B cell (primary cell): Measurements from ENCODE around the gene NCOA7.

Source experiments
- CTCF ChIP-seq: fragments of 200-600 bp; IDR thresholded peaks from one replicate; pipeline ENCODE4 v1.8.0; 2022; ENCODE audit warnings: antibody characterized with exemption, mild to moderate bottlenecking
- EZH2 ChIP-seq: IDR thresholded peaks from 2 replicates; pipeline ENCODE4 v1.6.1; 2012; ENCODE audit warnings: borderline replicate concordance, low read depth, mild to moderate bottlenecking, moderate library complexity, low read length; ENCODE audit not compliant: insufficient read depth, poor library complexity, severe bottlenecking

DNA sequence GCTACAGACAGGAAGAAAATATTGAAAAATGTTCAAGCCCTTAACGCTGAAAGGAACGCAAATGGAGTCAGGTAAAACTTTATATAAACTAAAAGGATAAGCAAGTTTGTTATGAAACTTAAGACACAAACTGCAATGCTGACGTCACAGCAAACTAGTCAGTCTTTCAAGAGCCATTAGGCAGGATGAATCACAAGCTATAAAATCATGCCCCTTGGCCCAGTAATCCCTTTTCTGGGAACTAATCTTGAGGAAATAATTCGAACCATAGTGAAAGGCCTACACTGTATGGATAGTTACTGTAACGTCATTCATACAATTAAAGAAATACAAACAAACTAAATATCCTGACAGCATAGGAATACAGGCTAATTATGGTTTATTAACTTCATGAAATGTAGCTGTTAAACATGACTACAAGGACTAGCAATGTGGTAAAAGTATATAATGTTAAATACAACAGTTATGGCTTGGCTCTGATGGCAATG, 123.1 kb downstream of the NCOA7 start:
- TF ChIP-seq CTCF, result no peak
- no peak for TF ChIP-seq EZH2
